ENCODE measurements around the gene HES5.

HES5 gene

GRCh38 chr1:2520806-2521205 is 9.3 kb downstream of the HES5 start:
- Histone ChIP-seq H3K4me2 (ENCODE audit: low read length, poor library complexity, severe bottlenecking) (no peak overlapping the region), H4K8ac (ENCODE audit: low read length) (no peak overlapping the region), H2BK120ac (ENCODE audit: low read depth, low read length) (no peak overlapping the region), H3K14ac (ENCODE audit: low read length in 2 of 2) (no peak overlapping the region), H3K4me3 (ENCODE audit: insufficient read depth in 1 of 2, low read depth in 1 of 2, low read length in 2 of 2) (no peak overlapping the region), H3K27ac (ENCODE audit: low read length, poor library complexity, severe bottlenecking) (no peak overlapping the region), H2BK12ac (ENCODE audit: low read length in 2 of 2) (no peak overlapping the region), H2BK15ac (ENCODE audit: low read depth, poor library complexity, severe bottlenecking) (no peak overlapping the region), H2AK5ac (ENCODE audit: low read length, severe bottlenecking) (no peak overlapping the region), H3K36me3 (ENCODE audit: control insufficient read depth in 1 of 2, insufficient read depth in 2 of 2, low read depth in 1 of 2, low read length in 2 of 2) (peaks cover 50 to 70% of the 10 kb centered on the region in 2 experiments), H3K9me3 (ENCODE audit: control insufficient read depth, low read length) (no peaks in the 10 kb centered on the region), H3K9ac (ENCODE audit: low read length) (no peak overlapping the region), H4K91ac (ENCODE audit: low read length) (no peak overlapping the region), H3K4me1 (ENCODE audit: control insufficient read depth, insufficient read depth, low read depth, low read length) (peaks cover 22% of the 10 kb centered on the region), H3K23ac (ENCODE audit: low read length in 2 of 2) (no peak overlapping the region), H3K27me3 (ENCODE audit: control insufficient read depth in 1 of 2, insufficient read depth in 1 of 2, low read length in 2 of 2) (no peaks in the 10 kb centered on the region), H2AFZ (ENCODE audit: low read depth, low read length) (no peak overlapping the region), H3K18ac (ENCODE audit: low read depth in 1 of 2, low read length in 2 of 2) (no peak overlapping the region), H2BK5ac (ENCODE audit: low read depth, low read length, poor library complexity, severe bottlenecking) (no peak overlapping the region), H3K79me1 (replicated peaks; ENCODE audit: low read length, poor library complexity, severe bottlenecking) (peaks cover 40% of the 10 kb centered on the region), H3K4ac (ENCODE audit: low read depth in 1 of 2, low read length in 2 of 2) (no peak overlapping the region)
- WGBS = 97% methylated on average over 21 of the region's 21 CpGs
- DNase-seq = no peak

- Histone ChIP-seq H4K91ac (ENCODE audit: low read length) (no peak overlapping the region), H2BK120ac (ENCODE audit: low read depth, low read length) (no peak overlapping the region), H3K9ac (ENCODE audit: low read length) (no peak overlapping the region), H4K8ac (ENCODE audit: low read length) (no peak overlapping the region), H2BK15ac (ENCODE audit: low read depth, poor library complexity, severe bottlenecking) (no peak overlapping the region), H3K27ac (ENCODE audit: low read length, poor library complexity, severe bottlenecking) (no peak overlapping the region), H3K79me1 (replicated peaks; ENCODE audit: low read length, poor library complexity, severe bottlenecking) (peaks cover 43% of the 10 kb centered on the region), H3K4me3 (ENCODE audit: insufficient read depth in 1 of 2, low read depth in 1 of 2, low read length in 2 of 2) (no peak overlapping the region), H3K4me2 (ENCODE audit: low read length, poor library complexity, severe bottlenecking) (no peak overlapping the region), H3K27me3 (ENCODE audit: control insufficient read depth in 1 of 2, insufficient read depth in 1 of 2, low read length in 2 of 2) (no peaks in the 10 kb centered on the region), H3K14ac (ENCODE audit: low read length in 2 of 2) (no peak overlapping the region), H2BK12ac (ENCODE audit: low read length in 2 of 2) (no peak overlapping the region), H2AK5ac (ENCODE audit: low read length, severe bottlenecking) (no peak overlapping the region), H3K9me3 (ENCODE audit: control insufficient read depth, low read length) (no peaks in the 10 kb centered on the region), H2AFZ (ENCODE audit: low read depth, low read length) (no peak overlapping the region), H3K18ac (ENCODE audit: low read depth in 1 of 2, low read length in 2 of 2) (no peak overlapping the region), H3K4me1 (ENCODE audit: control insufficient read depth, insufficient read depth, low read depth, low read length) (peaks cover 18% of the 10 kb centered on the region), H3K4ac (ENCODE audit: low read depth in 1 of 2, low read length in 2 of 2) (no peak overlapping the region), H2BK5ac (ENCODE audit: low read depth, low read length, poor library complexity, severe bottlenecking) (no peak overlapping the region), H3K23ac (ENCODE audit: low read length in 2 of 2) (no peak overlapping the region), H3K36me3 (ENCODE audit: control insufficient read depth in 1 of 2, insufficient read depth in 2 of 2, low read depth in 1 of 2, low read length in 2 of 2) (peaks cover 53 to 76% of the 10 kb centered on the region in 2 experiments)
- WGBS = 94% methylated on average over 17 of the region's 20 CpGs
- no peak for DNase-seq
These were observed 9.9 kb downstream of the HES5 start for GRCh38 chr1:2520206-2520605.

DNA sequence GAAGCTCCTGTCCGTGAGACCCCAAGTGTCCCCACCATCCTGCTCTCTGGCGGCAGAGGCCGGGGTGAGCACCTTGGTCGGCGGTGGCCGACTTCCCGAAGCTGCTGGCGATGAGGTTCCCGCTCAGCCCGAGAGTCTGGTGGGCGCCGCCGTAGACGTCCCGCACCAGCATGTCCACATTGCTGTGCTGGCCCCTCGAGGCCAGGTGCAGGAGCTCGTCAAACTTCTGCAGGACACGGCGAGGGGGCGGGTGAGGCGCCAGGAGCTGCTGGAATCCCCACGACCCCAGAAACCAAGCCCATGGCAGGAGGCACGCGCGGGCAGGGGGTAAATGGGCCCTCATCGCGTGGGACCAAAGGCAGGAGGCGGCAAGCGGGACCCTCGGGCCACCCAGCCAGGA is 10.3 kb downstream of the HES5 start:
- Histone ChIP-seq H3K27me3 (ENCODE audit: control insufficient read depth in 1 of 2, insufficient read depth in 1 of 2, low read length in 2 of 2) (no peaks in the 10 kb centered on the region), H4K8ac (ENCODE audit: low read length) (no peak overlapping the region), H2AFZ (ENCODE audit: low read depth, low read length) (no peak overlapping the region), H3K4me3 (ENCODE audit: insufficient read depth in 1 of 2, low read depth in 1 of 2, low read length in 2 of 2) (no peak overlapping the region), H3K14ac (ENCODE audit: low read length in 2 of 2) (no peak overlapping the region), H2BK12ac (ENCODE audit: low read length in 2 of 2) (no peak overlapping the region), H3K4me2 (ENCODE audit: low read length, poor library complexity, severe bottlenecking) (no peak overlapping the region), H3K4me1 (ENCODE audit: control insufficient read depth, insufficient read depth, low read depth, low read length) (peaks cover 13% of the 10 kb centered on the region), H2BK5ac (ENCODE audit: low read depth, low read length, poor library complexity, severe bottlenecking) (no peak overlapping the region), H3K9me3 (ENCODE audit: control insufficient read depth, low read length) (no peaks in the 10 kb centered on the region), H3K27ac (ENCODE audit: low read length, poor library complexity, severe bottlenecking) (no peak overlapping the region), H2BK120ac (ENCODE audit: low read depth, low read length) (no peak overlapping the region), H3K36me3 (ENCODE audit: control insufficient read depth in 1 of 2, insufficient read depth in 2 of 2, low read depth in 1 of 2, low read length in 2 of 2) (peaks cover 57 to 81% of the 10 kb centered on the region in 2 experiments), H2AK5ac (ENCODE audit: low read length, severe bottlenecking) (no peak overlapping the region), H2BK15ac (ENCODE audit: low read depth, poor library complexity, severe bottlenecking) (no peak overlapping the region), H3K4ac (ENCODE audit: low read depth in 1 of 2, low read length in 2 of 2) (no peak overlapping the region), H3K18ac (ENCODE audit: low read depth in 1 of 2, low read length in 2 of 2) (no peak overlapping the region), H3K9ac (ENCODE audit: low read length) (no peak overlapping the region), H3K79me1 (replicated peaks; ENCODE audit: low read length, poor library complexity, severe bottlenecking) (peaks cover 48% of the 10 kb centered on the region), H3K23ac (ENCODE audit: low read length in 2 of 2) (no peak overlapping the region), H4K91ac (ENCODE audit: low read length) (no peak overlapping the region)
- 95% methylated on average over 30 of the region's 30 CpGs for WGBS
- DNase-seq = no peak

DNA sequence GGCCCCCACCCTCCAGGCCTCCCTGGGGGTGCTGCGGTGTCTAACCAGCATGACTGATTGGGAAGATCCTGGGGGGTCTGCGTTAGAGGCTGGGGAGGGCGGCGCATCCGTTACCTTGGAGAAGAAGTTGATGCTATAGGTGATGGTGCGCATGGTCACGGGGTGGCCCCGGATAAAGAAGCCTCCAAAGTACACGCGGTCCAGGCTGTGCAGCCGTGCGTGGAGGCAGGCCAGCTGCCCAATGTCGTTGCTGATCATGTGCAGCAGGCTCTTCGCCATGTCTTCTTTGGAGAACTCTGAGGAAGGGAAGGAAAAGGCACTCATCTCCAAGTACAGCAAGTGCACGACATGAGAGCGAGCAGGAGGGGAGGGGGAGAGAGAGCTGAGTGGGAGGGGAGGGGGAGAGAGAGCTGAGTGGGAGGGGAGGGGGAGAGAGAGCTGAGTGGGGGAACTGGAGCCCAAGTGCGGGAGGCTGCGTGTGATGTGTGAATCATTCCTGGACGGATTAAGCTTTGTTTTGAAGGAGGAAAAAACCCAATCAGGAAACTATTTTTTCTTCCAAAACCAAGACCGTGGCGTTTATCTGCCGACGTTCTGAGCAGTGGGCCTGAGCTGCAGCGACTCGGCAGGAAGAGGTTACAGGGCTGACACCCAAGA is 10.9 kb downstream of the HES5 start:
- 93% methylated on average over 22 of the region's 25 CpGs for WGBS
- no peak overlapping the region for H3K14ac ChIP-seq (ENCODE audit: low read length in 2 of 2)

More for the DNA sequence above, 10.9 kb downstream of the HES5 start:
- Histone ChIP-seq H3K23ac (ENCODE audit: low read length in 2 of 2) (no peak overlapping the region), H3K4me3 (ENCODE audit: insufficient read depth in 1 of 2, low read depth in 1 of 2, low read length in 2 of 2) (no peak overlapping the region), H3K4me1 (ENCODE audit: control insufficient read depth, insufficient read depth, low read depth, low read length) (peaks cover 11% of the 10 kb centered on the region), H3K27me3 (ENCODE audit: control insufficient read depth in 1 of 2, insufficient read depth in 1 of 2, low read length in 2 of 2) (no peaks in the 10 kb centered on the region), H3K18ac (ENCODE audit: low read depth in 1 of 2, low read length in 2 of 2) (no peak overlapping the region), H2BK120ac (ENCODE audit: low read depth, low read length) (no peak overlapping the region), H2AFZ (ENCODE audit: low read depth, low read length) (no peak overlapping the region), H3K36me3 (ENCODE audit: control insufficient read depth in 1 of 2, insufficient read depth in 2 of 2, low read depth in 1 of 2, low read length in 2 of 2) (peaks cover 58 to 86% of the 10 kb centered on the region in 2 experiments), H2BK15ac (ENCODE audit: low read depth, poor library complexity, severe bottlenecking) (no peak overlapping the region), H3K79me1 (replicated peaks; ENCODE audit: low read length, poor library complexity, severe bottlenecking) (peaks cover 50% of the 10 kb centered on the region), H3K4ac (ENCODE audit: low read depth in 1 of 2, low read length in 2 of 2) (no peak overlapping the region), H3K9ac (ENCODE audit: low read length) (no peak overlapping the region), H3K27ac (ENCODE audit: low read length, poor library complexity, severe bottlenecking) (no peak overlapping the region), H4K8ac (ENCODE audit: low read length) (no peak overlapping the region), H2BK5ac (ENCODE audit: low read depth, low read length, poor library complexity, severe bottlenecking) (no peak overlapping the region), H2BK12ac (ENCODE audit: low read length in 2 of 2) (no peak overlapping the region), H3K9me3 (ENCODE audit: control insufficient read depth, low read length) (no peaks in the 10 kb centered on the region), H2AK5ac (ENCODE audit: low read length, severe bottlenecking) (no peak overlapping the region), H3K4me2 (ENCODE audit: low read length, poor library complexity, severe bottlenecking) (no peak overlapping the region), H4K91ac (ENCODE audit: low read length) (no peak overlapping the region)
- DNase-seq = no peak

Data from mesenchymal stem cell (in vitro differentiated cells and primary cell).